Lung (tissue), 12 donors: Measurements from ENCODE around the gene OR51B4. TPM values are rescaled to one million over a fixed set of nuclear protein-coding genes. Genes with fewer than 3 reads are reported as not detected.

Source experiments
- ATAC-seq: fragments of 200-7000 bp; cut with Tn5 transposase; one replicate; pipeline ENCODE4 v1.9.1; 2020; ENCODE audit warnings: moderate number of reproducible peaks; ENCODE audit not compliant: insufficient read depth, low FRiP score
- DNase-seq, 3 donors: peaks; one replicate each; pipeline ENCODE4 v3.0.0-alpha.2; 2013 to 2017
- H3K27ac ChIP-seq, 2 donors: one replicate each; pipeline ENCODE4 v1.5.1; 2013; ENCODE audit warnings: mild to moderate bottlenecking in 2 of 2, moderate library complexity in 2 of 2, control low read depth in 1 of 2, inconsistent platforms in 1 of 2, low read depth in 1 of 2, low read length in 1 of 2
- H3K27me3 ChIP-seq, 3 donors: one replicate each; pipeline ENCODE4 v1.5.1; 2013; ENCODE audit warnings: low read length in 2 of 3; ENCODE audit not compliant: control insufficient read depth in 3 of 3, insufficient read depth in 3 of 3
- H3K36me3 ChIP-seq, 4 donors: one replicate each; pipeline ENCODE4 v1.5.1; 2013; ENCODE audit warnings: low read length in 4 of 4, mild to moderate bottlenecking in 1 of 4, moderate library complexity in 1 of 4; ENCODE audit not compliant: control insufficient read depth in 4 of 4, insufficient read depth in 4 of 4
- H3K4me1 ChIP-seq, 5 donors: one replicate each; pipeline ENCODE4 v1.5.1; 2013; ENCODE audit warnings: low read length in 5 of 5, mild to moderate bottlenecking in 2 of 5, moderate library complexity in 1 of 5; ENCODE audit not compliant: control insufficient read depth in 5 of 5, insufficient read depth in 5 of 5
- H3K4me3 ChIP-seq: one replicate; pipeline ENCODE4 v1.5.1; 2013; ENCODE audit warnings: mild to moderate bottlenecking, control low read depth, moderate library complexity
- H3K9ac ChIP-seq, 2 donors: one replicate each; pipeline ENCODE4 v1.5.1; 2013; ENCODE audit warnings: low read length in 2 of 2, control low read depth in 1 of 2; ENCODE audit not compliant: insufficient read depth in 1 of 2
- H3K9me3 ChIP-seq, 4 donors: one replicate each; pipeline ENCODE4 v1.5.1; 2013; ENCODE audit warnings: low read length in 3 of 4, mild to moderate bottlenecking in 1 of 4, moderate library complexity in 1 of 4; ENCODE audit not compliant: control insufficient read depth in 4 of 4, insufficient read depth in 3 of 4
- CTCF ChIP-seq: IDR thresholded peaks from 2 replicates; pipeline ENCODE4 v1.5.1; 2012; ENCODE audit warnings: mild to moderate bottlenecking; ENCODE audit errors: control extremely low read depth, extremely low read depth
- WGBS, 2 donors: extraction: QIAGEN DNeasy Blood & Tissue Kit; methylation state at CpG; one replicate each; pipeline ENCODE4 v1.1.7; 2013; 5-methylcytosine and 5-hydroxymethylcytosine counted together
- polyA plus RNA-seq, 2 donors: library from polyadenylated mRNA; stranded (reverse); fragments of 200-250 nt; gene quantifications; one replicate each; pipeline ENCODE4 v1.2.1, GENCODE V29; 2013
- total RNA-seq, 2 donors: library from RNA; depleted of rRNA in 1 of 2; stranded (reverse); fragments of >200 nt in 1 of 2; gene quantifications; one replicate each; pipeline ENCODE4 v1.2.1, GENCODE V29; 2014 to 2021
- donor health status: control.
- donor health status: control.
- donor health status: Bipolar disorder and iron deficiency.
- donor health status: healthy.
- donor health status: DM: yes; HTN: yes; CAD: no.

The OR51B4 gene
- total and polyA plus RNA-seq, 4 donors = 1.9 TPM; not detected in 3

GRCh38 chr11:5279471-5280090 is 22.2 kb downstream of the OR51B4 start:
- no peak for TF ChIP-seq CTCF
- WGBS, 2 donors = 80 to 82% methylated on average over 4 of the region's 4 CpGs
- Histone ChIP-seq H3K4me3 (no peak overlapping the region), H3K9me3 (no peaks in the 10 kb centered on the region), H3K9ac (no peak overlapping the region), H3K27me3 (no peaks in the 10 kb centered on the region), H3K36me3 (no peaks in the 10 kb centered on the region), H3K4me1 (no peaks in the 10 kb centered on the region), H3K27ac (no peak overlapping the region)
- DNase-seq = no peak
- no peak for ATAC-seq

GRCh38 chr11:5277807-5278382 is 23.9 kb downstream of the OR51B4 start:
- no peak for DNase-seq
- Histone ChIP-seq H3K36me3 (no peaks in the 10 kb centered on the region), H3K9ac (no peak overlapping the region), H3K27ac (no peak overlapping the region), H3K4me1 (no peaks in the 10 kb centered on the region), H3K27me3 (no peaks in the 10 kb centered on the region), H3K4me3 (no peak overlapping the region), H3K9me3 (no peaks in the 10 kb centered on the region)
- WGBS, 2 donors = 38 to 87% methylated on average over 1 of the region's 1 CpG
- ATAC-seq = no peak
- TF ChIP-seq CTCF = no peak

- no peak for TF ChIP-seq CTCF
- H3K27ac ChIP-seq = no peak overlapping the region
- no peaks in the 10 kb centered on the region for H3K27me3 ChIP-seq
- no peaks in the 10 kb centered on the region for H3K4me1 ChIP-seq
- DNase-seq (no peak), ATAC-seq (no peak)
- no peak overlapping the region for H3K4me3 ChIP-seq
- no peaks in the 10 kb centered on the region for H3K9me3 ChIP-seq
- H3K36me3 ChIP-seq = no peaks in the 10 kb centered on the region
- H3K9ac ChIP-seq = no peak overlapping the region
- WGBS, 2 donors = 82 to 85% methylated on average over 2 of the region's 2 CpGs
These were observed 25.0 kb downstream of the OR51B4 start for GRCh38 chr11:5276697-5277096.
